Lower lobe of right lung (tissue), 2 donors: ENCODE results near the gene NAALADL2. TPM values are rescaled to one million over a fixed set of nuclear protein-coding genes. Genes with fewer than 3 reads are reported as not detected.
"Not testable (repeated sequence)": the region's sequence is repeated elsewhere in the genome, so short reads cannot be mapped to it uniquely, and the experiment has no call there.

ENCODE experiments used
- ATAC-seq, 2 donors: fragments of 200-7000 bp; cut with Tn5 transposase; one replicate each; pipeline ENCODE4 v1.9.1; 2020 to 2022; ENCODE audit warnings: mild to moderate bottlenecking in 2 of 2, moderate library complexity in 2 of 2
- DNase-seq: peaks from one replicate; pipeline ENCODE4 v3.0.0-alpha.2; 2020
- H3K27ac ChIP-seq: fragments of 200-600 bp; one replicate; pipeline ENCODE4 v1.8.0; 2022
- H3K27me3 ChIP-seq: fragments of 200-600 bp; one replicate; pipeline ENCODE4 v1.8.0; 2022; ENCODE audit warnings: low read depth
- H3K36me3 ChIP-seq: fragments of 200-600 bp; one replicate; pipeline ENCODE4 v1.8.0; 2022; ENCODE audit warnings: mild to moderate bottlenecking
- H3K4me1 ChIP-seq: fragments of 200-600 bp; one replicate; pipeline ENCODE4 v1.8.0; 2022
- H3K4me3 ChIP-seq: fragments of 200-600 bp; one replicate; pipeline ENCODE4 v1.8.0; 2022; ENCODE audit warnings: mild to moderate bottlenecking
- H3K9me3 ChIP-seq: fragments of 200-600 bp; one replicate; pipeline ENCODE4 v1.8.0; 2022
- intact Hi-C: fragments of 100-400 bp; cut with DNase I; formaldehyde crosslinking; loops from one replicate; pipeline ENCODE4 v1.11.0; 2022
- total RNA-seq: library from RNA; stranded (reverse); fragmentation: NEBNext Ultra II Directional; extraction: Animal tissue kit (Norgen Biotek cat#: 25700); gene quantifications from one replicate; pipeline ENCODE4 v1.2.1, GENCODE V29; 2021
- TF ChIP-seq, protein P1 (sequence below): fragments of 200-600 bp; IDR thresholded peaks from one replicate; pipeline ENCODE4 v1.8.0; 2022; ENCODE audit warnings: antibody characterized with exemption, mild to moderate bottlenecking
- donor health status: DM: no; HTN: yes; CAD: no; lungs with severe emphysema.

The NAALADL2 gene
- total RNA-seq, 1 donor from 2014 or later, result 9.8 TPM

DNA sequence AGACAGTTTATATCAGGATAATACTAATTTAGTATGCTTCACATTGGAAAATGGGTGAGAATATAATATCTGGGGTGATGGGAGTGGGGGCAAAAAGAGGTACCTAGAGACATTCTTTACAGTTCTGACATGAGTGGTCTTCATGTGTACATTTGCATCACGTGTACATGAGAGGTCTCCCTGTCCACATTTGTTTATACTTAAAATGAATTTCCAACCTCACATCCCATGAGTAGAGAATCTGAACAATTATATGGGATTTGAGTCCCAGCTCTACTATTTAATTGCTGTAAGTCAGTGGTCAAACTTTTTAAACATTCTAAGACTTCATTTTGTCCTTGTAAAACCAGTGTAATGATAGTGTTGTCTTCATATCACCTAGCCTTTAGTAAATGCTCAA is 408.4 kb downstream of the NAALADL2 start:
- Histone ChIP-seq H3K4me3 (no peak overlapping the region), H3K27me3 (no peaks in the 10 kb centered on the region), H3K27ac (no peak overlapping the region), H3K36me3 (no peaks in the 10 kb centered on the region), H3K9me3 (no peaks in the 10 kb centered on the region), H3K4me1 (no peaks in the 10 kb centered on the region)
- intact Hi-C loops, result no loop called here
- DNase-seq, result no peak
- TF ChIP-seq, protein P1, sequence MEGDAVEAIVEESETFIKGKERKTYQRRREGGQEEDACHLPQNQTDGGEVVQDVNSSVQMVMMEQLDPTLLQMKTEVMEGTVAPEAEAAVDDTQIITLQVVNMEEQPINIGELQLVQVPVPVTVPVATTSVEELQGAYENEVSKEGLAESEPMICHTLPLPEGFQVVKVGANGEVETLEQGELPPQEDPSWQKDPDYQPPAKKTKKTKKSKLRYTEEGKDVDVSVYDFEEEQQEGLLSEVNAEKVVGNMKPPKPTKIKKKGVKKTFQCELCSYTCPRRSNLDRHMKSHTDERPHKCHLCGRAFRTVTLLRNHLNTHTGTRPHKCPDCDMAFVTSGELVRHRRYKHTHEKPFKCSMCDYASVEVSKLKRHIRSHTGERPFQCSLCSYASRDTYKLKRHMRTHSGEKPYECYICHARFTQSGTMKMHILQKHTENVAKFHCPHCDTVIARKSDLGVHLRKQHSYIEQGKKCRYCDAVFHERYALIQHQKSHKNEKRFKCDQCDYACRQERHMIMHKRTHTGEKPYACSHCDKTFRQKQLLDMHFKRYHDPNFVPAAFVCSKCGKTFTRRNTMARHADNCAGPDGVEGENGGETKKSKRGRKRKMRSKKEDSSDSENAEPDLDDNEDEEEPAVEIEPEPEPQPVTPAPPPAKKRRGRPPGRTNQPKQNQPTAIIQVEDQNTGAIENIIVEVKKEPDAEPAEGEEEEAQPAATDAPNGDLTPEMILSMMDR, result no peak
- no peak for ATAC-seq

DNA sequence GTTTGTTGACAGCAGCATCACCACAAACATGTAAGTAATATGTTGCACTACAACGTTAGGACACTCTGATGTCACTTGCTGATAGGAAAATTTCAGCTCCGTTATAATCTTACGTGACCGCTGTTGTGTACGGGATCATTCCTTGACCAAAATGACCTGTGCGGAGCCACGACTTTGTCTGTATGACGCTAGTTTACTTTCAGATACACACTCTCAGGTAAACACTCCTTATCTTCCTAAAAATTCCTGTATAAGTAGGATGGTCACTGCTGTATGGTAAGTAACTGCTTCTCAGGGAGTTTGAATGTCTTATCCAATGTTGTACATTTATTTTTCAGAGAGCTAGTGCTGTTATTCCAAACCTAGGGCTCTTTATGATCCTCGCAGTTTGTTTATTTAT is 410.3 kb downstream of the NAALADL2 start:
- no peak for DNase-seq
- Histone ChIP-seq H3K4me1 (no peaks in the 10 kb centered on the region), H3K27ac (no peak overlapping the region), H3K27me3 (no peaks in the 10 kb centered on the region), H3K36me3 (no peaks in the 10 kb centered on the region), H3K9me3 (no peaks in the 10 kb centered on the region), H3K4me3 (no peak overlapping the region)
- ATAC-seq, result no peak
- TF ChIP-seq, protein P1, result no peak
- intact Hi-C loops, result no loop called here

DNA sequence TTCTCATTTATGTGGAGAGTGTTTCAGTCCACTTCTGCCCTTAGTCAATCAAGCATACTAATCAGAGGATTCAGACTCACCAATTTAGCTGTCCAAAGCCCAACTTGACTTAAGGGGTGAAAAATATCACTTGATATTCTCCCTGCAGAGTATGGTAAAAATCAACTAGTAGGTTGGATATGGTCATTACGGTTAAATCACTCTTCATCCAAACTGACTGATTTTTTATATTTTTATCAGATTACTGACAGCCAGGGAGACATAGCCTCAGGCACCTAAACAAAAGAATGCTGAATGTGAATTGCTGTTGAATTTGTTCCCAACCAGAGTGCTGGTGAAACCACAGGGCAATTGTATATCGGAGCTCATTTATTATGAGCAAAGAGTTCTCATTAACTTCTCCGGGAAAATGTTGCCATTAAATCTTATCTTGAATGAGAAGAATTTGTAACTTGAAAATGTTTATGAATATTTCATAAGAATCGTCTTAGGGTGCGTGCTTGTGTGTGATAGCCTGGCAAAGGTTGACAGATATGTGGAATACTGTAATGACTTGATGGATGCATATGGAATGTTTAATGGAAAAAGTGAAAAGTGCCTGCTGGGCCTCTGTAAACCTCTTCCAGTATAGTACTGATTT is 411.2 kb downstream of the NAALADL2 start:
- no peak overlapping the region for H3K4me3 ChIP-seq
- H3K27me3 ChIP-seq, result no peaks in the 10 kb centered on the region
- no peaks in the 10 kb centered on the region for H3K9me3 ChIP-seq
- H3K36me3 ChIP-seq, result no peaks in the 10 kb centered on the region
- H3K4me1 ChIP-seq, result no peaks in the 10 kb centered on the region
- H3K27ac ChIP-seq, result no peak overlapping the region
- intact Hi-C loops, result no loop called here
- TF ChIP-seq, protein P1, result no peak
- DNase-seq (no peak), ATAC-seq (no peak)

DNA sequence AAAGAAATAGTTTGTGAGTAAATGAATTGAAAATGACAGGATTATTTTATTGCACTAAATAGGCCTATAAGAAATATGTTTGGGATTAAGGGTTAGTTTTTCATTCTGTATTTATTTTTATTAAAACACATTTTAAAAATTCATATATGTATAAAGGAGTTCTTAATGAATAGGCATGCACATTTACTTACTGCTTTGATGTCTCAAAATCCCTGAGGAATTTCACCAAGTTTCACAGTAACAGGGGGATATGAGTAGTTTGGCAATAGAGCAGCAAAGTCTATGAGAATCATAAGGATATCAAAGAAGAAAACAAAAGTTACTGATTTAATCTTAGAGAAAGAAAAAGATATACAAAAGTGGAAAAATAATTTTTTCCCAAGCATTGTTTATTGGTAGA is 411.7 kb downstream of the NAALADL2 start:
- Histone ChIP-seq H3K9me3 (no peaks in the 10 kb centered on the region), H3K27ac (no peak overlapping the region), H3K4me3 (no peak overlapping the region), H3K27me3 (no peaks in the 10 kb centered on the region), H3K4me1 (no peaks in the 10 kb centered on the region), H3K36me3 (no peaks in the 10 kb centered on the region)
- TF ChIP-seq, protein P1, result no peak
- ATAC-seq (no peak), DNase-seq (no peak)
- intact Hi-C loops, result no loop called here

DNA sequence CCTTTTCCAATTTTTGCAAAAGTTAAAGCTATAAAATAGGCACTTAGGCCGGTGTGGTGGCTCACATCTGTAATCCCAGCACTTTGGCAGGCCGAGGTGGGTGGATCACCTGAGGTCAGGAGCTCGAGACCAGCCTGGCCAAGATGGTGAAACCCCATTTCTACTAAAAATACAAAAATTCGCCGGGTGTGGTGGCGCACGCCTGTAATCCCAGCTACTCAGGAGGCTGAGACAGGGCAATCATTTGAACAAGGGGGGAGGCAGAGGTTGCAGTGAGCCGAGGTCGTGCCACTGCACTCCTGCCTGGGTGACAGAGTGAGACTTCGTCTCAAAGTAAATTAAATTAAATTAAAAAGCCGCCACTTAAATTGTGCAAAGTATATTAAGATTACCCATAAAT is 412.3 kb downstream of the NAALADL2 start:
- H3K4me3 ChIP-seq, H3K27me3 ChIP-seq, H3K9me3 ChIP-seq, ATAC-seq, H3K27ac ChIP-seq, H3K36me3 ChIP-seq, DNase-seq, H3K4me1 ChIP-seq, intact Hi-C loops: not testable (repeated sequence)

DNA sequence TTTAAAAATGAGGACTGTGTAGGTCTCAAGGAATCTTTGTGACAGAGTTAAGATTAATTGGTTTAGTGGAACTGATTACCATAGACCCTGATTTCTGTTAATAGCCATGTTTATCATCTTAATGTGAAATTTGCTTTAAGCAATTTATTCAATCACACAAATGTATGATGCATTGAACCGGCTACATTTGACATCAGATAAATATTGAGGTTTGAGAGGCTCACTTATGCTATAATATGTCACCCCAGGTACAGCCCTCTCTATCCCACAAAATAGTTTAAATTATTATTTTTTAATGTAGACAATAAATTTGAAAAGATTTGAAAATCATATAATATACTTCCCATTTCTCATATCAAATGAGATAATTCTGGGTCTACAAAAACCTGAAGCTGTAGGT is 413.3 kb downstream of the NAALADL2 start:
- DNase-seq, result no peak
- ATAC-seq, result no peak
- intact Hi-C loops, result no loop called here
- Histone ChIP-seq H3K4me3 (no peak overlapping the region), H3K27ac (no peak overlapping the region), H3K4me1 (no peaks in the 10 kb centered on the region), H3K9me3 (no peaks in the 10 kb centered on the region), H3K36me3 (no peaks in the 10 kb centered on the region), H3K27me3 (no peaks in the 10 kb centered on the region)
- TF ChIP-seq, protein P1, result no peak
